SK-N-SH (cell line): Measurements from ENCODE around the gene PPP2R5D.

Source experiments
- CHD2 ChIP-seq: fragments of 150-350 bp; IDR thresholded peaks from 2 replicates; pipeline ENCODE4 v1.6.1; 2018; ENCODE audit warnings: low read length; ENCODE audit not compliant: partially characterized antibody
- CTCF ChIP-seq: fragments of 200-600 bp; sonication (generic); IDR thresholded peaks from 2 replicates; pipeline ENCODE4 v1.6.1; 2017; ENCODE audit warnings: antibody characterized with exemption, mild to moderate bottlenecking, moderate library complexity
- MXI1 ChIP-seq: IDR thresholded peaks from 2 replicates; pipeline ENCODE4 v1.6.1; 2012; ENCODE audit warnings: mild to moderate bottlenecking, low read depth, low read length, improper control_type of control experiment

- TF ChIP-seq CTCF (no peak), MXI1 (no peak), CHD2 (no peak)
Observed at GRCh38 chr6:43024436-43024835, 40.1 kb downstream of the PPP2R5D start.
